Smooth muscle cell of bladder (primary cell): ENCODE data around the gene ZBTB7B. TPM values are rescaled to one million over a fixed set of nuclear protein-coding genes. Genes with fewer than 3 reads are reported as not detected.

Experiments
- total RNA-seq: library from RNA; depleted of rRNA; stranded (reverse); fragments of >200 nt; gene quantifications from 2 replicates; pipeline ENCODE4 v1.2.3, GENCODE V29; 2014

The ZBTB7B gene
- 9.1 and 10.8 TPM in 2 replicates for total RNA-seq

DNA sequence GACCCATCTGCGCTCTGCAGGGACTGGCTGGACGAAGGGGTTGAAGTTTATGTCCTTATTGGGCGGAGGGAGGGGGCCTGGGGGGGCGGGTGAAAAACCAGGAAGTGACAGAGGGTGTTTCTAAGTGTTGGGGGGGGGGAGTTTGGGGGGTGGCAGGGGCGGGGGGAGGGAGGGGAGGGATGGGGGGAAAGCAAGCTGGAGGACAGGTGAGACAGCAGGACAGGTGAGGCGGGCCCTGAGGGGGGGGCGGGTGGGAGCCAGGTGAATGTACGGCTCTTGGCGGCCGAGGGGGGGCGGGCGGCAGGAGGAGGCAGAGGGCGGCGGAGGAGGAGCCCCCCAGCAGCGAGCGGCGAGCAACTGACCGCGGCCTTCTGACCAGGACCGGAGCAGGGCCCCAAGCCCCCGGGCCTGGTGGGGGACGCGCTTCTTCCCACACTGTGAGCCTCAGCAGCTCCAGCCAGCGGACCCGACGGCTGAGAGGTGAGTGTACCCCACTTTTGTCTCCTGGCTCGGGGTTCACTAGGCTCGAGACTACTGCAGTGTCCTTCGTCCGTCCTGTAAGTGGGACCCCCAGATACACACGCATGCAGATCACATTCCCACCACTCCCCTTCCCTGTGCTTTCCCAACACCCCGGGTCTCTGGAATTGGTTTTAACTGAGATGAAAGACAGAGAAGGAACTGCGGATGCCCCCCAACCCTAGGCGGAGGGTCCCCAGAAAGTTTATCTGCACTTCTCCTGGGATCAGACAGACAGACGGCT is at the start of gene ZBTB7B:
TSS of gene ZBTB7B (plus strand) at position 339 of the 763 bp plus-strand sequence. CDS start 11,859 bp downstream, outside the sequence.

DNA sequence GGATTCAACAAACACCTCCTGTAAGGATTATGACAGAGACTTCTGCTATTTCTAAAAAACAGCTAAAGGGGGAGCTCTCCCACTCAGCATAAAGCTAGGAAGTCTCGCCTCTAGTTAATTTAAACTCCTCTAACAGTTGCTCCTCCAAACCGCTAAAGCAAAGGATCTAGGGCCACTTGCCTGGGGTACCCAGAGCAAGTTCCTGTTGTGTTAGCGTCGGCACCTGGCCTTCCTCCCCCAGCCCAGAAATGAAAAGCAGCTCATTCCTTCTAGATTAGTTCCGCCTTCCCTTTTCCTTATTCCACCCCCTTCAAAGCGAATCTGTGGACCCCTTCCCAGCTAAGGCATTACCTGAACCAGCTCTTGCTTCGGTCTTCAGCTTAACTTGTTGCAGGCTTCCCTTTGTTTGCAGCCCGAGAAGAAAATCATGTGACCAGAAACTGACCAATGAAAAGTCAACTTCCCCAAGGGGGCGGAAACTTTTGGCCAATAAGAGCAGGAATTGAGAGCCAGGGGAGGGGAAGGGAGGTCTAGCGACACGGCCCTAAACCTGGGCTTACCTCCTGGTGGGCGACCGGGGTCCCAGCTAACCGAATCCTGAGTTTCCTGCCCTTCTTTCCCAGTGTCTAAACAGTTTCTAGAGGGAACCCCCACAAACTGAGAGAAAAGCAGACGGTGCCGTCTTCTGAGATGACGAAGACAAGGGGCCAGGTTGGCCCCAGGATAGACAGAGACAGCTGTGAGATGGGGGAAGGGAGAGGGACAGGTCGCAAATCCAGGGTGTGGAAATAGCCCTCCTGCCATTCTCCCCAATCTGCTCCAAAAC is 46.7 kb upstream of the ZBTB7B start, which contains the start of gene PBXIP1:
TSS of gene PBXIP1 (minus strand) at position 382 of the 826 bp plus-strand sequence. CDS start 2,378 bp downstream, outside the sequence.

DNA sequence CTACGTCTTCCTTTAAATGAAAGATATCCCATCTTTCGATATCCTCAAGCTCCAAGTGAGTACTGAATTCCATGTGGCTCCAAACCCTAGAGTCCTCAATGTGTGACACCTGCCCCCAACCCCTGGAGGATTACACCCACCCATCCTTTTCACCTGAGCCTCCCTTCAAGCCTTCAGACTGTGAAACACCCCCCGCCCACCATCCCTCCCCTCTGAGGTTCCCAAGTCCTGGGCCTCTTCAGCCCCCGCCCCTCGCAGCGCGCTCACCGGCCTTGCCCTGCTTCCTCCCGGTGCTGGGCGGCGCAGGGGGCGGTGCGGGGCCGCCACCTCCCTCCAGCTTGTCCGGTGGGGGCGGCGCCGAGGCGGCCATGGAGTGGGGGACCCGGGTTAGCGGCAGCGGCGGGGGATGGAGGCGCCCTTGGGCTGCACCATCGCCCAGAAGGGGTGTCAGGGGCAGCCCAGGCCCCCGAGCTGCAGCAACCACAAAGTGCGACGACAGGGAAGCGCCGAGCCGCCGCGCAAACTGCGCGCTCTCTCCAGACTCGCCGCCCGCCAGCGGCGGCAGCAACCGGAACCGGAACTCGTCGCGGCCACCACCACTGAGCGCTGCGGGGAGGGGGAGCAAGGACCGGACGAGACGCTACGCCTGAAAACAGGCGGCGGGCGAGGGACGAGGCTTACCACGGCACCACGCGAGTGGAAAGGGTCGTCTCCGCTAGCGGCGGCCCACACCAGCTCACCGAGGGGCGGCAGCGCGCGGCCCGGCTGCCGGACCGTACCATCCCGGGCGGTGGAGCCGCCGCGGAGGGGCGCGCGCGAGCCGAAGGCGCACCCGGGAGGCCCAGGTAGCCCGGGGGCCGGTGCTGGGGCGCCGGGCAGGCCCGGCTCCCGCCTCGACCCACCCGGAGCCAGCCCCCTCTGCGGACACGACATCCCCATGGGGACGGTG is 41.1 kb upstream of the ZBTB7B start, which contains the start of gene PYGO2:
TSS of gene PYGO2 (minus strand) at position 576 of the 949 bp plus-strand sequence. CDS start at position 370, 206 bp downstream.

DNA sequence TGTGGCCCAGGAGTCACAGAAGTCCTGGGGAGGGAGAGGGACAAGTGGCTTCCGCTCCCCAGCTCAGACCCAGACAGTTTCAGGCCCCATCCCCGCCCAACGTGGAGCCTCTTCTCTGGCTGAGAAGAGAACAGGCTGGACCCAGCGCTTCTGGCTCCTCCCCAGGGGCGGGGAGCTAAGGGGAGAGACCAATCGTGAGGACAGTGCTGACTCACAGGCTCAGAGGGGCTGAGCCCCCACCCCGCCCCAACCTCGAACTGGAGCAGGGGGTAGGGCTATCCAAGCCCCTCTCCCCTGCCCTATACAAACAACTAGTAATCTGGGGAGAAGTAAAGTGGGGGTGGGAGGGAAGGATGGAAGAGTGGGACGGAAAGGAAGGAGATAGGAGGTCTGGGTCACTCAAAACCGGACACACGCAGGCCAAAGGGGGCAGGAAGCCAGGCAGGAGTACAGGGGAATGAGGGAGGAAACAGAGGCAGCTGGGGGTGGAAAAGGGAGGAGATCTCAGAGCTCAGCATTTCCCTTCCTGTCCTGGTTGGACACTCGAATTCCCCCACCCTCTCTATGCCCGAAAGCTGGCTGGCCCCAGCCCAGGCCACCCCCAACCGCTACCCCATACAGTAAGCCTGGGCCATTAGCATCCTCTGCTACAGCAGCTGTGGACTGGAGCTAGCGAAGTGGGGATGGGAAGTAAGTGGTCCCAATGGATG is 31.8 kb upstream of the ZBTB7B start, which contains the start of gene SHC1:
TSS of gene SHC1 (minus strand) at position 117 of the 710 bp plus-strand sequence. CDS start 221 bp downstream, outside the sequence.

DNA sequence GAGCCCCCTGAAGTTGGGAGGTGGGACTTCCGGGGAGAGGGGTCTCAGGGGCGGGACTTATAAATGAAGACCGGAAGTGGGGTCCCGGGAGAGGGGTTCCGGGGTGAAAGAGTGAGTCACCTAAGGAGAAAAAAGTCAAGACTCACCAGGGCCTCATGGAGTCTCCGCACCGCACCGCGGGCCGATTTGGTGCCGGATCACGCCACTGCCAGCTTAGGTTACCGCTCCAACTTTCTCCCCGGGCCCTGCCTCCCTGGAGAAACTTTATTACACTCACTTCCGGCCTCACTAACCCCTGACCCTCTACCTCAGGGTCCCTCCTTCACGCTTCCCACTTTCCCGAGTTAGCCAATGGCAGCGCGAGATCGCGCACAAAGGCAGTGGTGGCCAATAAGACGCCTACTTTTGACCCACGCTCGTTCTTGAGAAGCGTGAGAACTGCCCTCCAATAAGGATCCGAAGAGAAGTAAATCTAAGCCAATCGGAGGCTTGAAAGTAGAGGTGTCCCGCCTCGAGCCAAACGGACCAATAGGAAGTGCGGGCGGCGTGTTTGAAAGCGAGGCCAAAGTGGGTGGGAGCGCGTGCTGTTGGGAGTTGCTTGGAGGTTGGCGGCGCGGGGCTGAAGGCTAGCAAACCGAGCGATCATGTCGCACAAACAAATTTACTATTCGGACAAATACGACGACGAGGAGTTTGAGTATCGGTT is 28.3 kb upstream of the ZBTB7B start, which contains the start of gene CKS1B:
TSS of gene CKS1B (plus strand) at position 580 of the 706 bp plus-strand sequence. CDS start at position 645, 65 bp downstream.

GRCh38 chr1:154982897-154983648 is 19.5 kb upstream of the ZBTB7B start, which contains the start of gene FLAD1:
Gene FLAD1 (plus strand): TSS chr1:154983344. CDS start chr1:154983695, 351 bp downstream.

GRCh38 chr1:154993572-154994268 is 8.9 kb upstream of the ZBTB7B start, which contains the start of gene LENEP:
Gene LENEP (plus strand): TSS chr1:154993586. CDS start chr1:154993608, 22 bp downstream.

DNA sequence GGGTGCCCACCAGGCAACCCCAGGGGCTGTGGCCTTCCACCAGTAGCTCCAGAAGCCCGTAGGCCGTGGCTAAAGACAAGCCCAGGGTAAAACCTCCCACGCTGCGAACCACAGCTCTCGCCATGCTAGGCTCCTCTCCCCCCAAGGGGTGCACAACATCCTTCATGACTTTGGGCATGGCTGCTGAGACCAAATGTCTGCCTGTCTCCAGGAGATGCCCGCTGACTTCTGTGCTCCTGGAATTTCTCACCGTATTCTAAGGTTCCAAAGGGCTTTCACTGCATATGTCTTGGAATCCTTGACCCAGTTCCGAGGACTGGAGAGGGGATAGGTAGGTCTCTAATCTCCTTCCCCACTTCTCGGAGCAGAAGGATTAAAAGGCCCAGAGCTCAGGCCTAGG is 30.9 kb downstream of the ZBTB7B start, which contains the start of the genes DCST1 and DCST2:
TSS of gene DCST1 (plus strand) at position 301 of the 400 bp plus-strand sequence. CDS start 213 bp downstream, outside the sequence.
TSS of gene DCST2 (minus strand) at position 258 of the 400 bp plus-strand sequence. CDS start at position 178, 80 bp downstream.

GRCh38 chr1:155050560-155051341 is 48.1 kb downstream of the ZBTB7B start, which contains the start of gene ADAM15:
Gene ADAM15 (plus strand): TSS chr1:155051316. CDS start chr1:155051387, 71 bp downstream.

GRCh38 chr1:155063550-155064110 is 61.0 kb downstream of the ZBTB7B start, which contains the start of gene EFNA4:
Gene EFNA4 (plus strand): TSS chr1:155063740. CDS start chr1:155063824, 84 bp downstream.

Other genes starting within 250 kb of the ZBTB7B start
- gene KCNN3, start 132.5 kb upstream of the ZBTB7B start, total RNA-seq, result under 0.01 and 0.18 TPM in 2 replicates
- 5.1 and 5.5 TPM in 2 replicates for gene PMVK, start 66.1 kb upstream of the ZBTB7B start, total RNA-seq
- 97.0 and 105 TPM in 2 replicates for gene PBXIP1, start 46.7 kb upstream of the ZBTB7B start, total RNA-seq
- gene PYGO2, start 41.0 kb upstream of the ZBTB7B start, total RNA-seq, result 13.1 and 15.1 TPM in 2 replicates
- 180 and 202 TPM in 2 replicates for gene SHC1, start 32.1 kb upstream of the ZBTB7B start, total RNA-seq
- gene CKS1B, start 28.1 kb upstream of the ZBTB7B start, total RNA-seq, result 17.4 and 25.2 TPM in 2 replicates
- gene FLAD1, start 19.5 kb upstream of the ZBTB7B start, total RNA-seq, result 17.2 and 18.7 TPM in 2 replicates
- 0.18 and 0.28 TPM in 2 replicates for gene LENEP, start 9.2 kb upstream of the ZBTB7B start, total RNA-seq
- gene DCST2, start 31.0 kb downstream of the ZBTB7B start, total RNA-seq, result under 0.01 TPM in 2 replicates
- not detected in 2 replicates for gene DCST1, start 31.0 kb downstream of the ZBTB7B start, total RNA-seq
- gene ADAM15, start 48.5 kb downstream of the ZBTB7B start, total RNA-seq, result 46.2 and 70.4 TPM in 2 replicates
- 3.7 and 4.0 TPM in 2 replicates for gene EFNA4, start 60.9 kb downstream of the ZBTB7B start, total RNA-seq
- 0.14 and 0.83 TPM in 2 replicates for gene EFNA3, start 76.0 kb downstream of the ZBTB7B start, total RNA-seq
- gene EFNA1, start 125.1 kb downstream of the ZBTB7B start, total RNA-seq, result 0.71 and 1.1 TPM in 2 replicates
- 35.4 and 37.4 TPM in 2 replicates for gene SLC50A1, start 133.1 kb downstream of the ZBTB7B start, total RNA-seq
- 45.9 and 52.1 TPM in 2 replicates for gene DPM3, start 137.7 kb downstream of the ZBTB7B start, total RNA-seq
- 119 and 168 TPM in 2 replicates for gene KRTCAP2, start 170.5 kb downstream of the ZBTB7B start, total RNA-seq
- 2.3 and 2.5 TPM in 2 replicates for gene TRIM46, start 171.0 kb downstream of the ZBTB7B start, total RNA-seq
- 19.9 and 26.1 TPM in 2 replicates for gene THBS3, start 205.1 kb downstream of the ZBTB7B start, total RNA-seq
- gene MTX1, start 205.9 kb downstream of the ZBTB7B start, total RNA-seq, result 42.7 and 44.5 TPM in 2 replicates